NCI-H345 treated with DMSO at 0.1 percent for 48 hours (cell line): ENCODE measurements around the gene NGB.

Experiments
- DNase-seq: peaks from one replicate; lab custom pipeline; 2025; ENCODE audit not compliant: unreplicated experiment; lab: John Stamatoyannopoulos, UW

NGB gene

DNA sequence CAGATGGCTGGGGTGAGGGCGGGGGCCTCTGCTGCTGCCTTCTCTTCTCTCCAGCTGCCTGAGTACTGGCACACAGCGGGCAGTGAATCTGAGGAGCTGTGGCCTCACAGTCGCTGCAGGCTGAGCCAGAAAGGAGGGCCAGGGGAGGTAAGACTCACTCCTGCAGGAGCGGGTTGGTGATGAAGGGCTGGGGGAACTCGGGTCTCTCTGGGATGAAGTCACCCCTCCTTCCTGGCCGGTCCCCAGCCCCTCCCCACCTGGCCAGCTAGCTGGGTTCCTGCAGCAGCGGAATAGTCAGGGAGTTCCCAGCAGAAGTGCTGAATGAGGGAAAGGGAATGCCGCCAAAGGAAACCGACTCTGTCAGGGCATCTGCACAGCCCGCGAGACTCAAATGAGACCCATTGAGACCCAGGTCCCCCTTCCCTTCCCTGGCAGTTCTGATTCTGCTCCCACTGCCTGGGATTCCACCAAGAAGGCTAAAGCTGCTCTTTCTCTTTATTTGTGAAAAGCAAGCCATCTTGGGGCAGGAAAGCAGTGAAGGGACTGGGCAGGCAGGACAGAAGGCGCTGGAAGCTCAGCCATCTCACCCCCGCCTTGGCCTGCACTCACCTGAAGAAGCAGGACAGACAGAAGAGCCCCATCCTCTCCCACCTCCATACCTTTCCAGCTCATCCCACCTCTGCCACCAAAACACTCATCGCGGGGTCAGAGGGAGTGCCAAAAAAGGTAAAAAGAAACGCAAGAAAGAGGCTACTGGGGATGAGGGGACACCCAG is 5.3 kb downstream of the NGB start:
- no peak for DNase-seq

DNA sequence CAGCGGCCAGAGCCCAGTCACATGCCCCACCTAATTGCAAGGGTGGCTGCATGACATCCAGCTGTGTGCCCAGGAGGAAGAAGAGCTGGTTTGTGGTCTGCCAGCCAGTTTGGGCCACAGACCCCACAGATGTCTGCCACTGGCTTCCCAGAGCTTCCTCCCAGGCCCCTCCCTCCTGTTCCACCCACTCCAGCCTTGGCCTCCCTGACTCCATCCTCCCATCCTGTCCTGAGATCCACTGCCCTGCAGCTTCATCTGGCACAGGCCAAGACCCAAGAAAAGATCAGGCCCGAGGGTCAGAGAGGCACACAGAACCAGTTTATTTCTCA is 5.9 kb downstream of the NGB start:
- no peak for DNase-seq

DNA sequence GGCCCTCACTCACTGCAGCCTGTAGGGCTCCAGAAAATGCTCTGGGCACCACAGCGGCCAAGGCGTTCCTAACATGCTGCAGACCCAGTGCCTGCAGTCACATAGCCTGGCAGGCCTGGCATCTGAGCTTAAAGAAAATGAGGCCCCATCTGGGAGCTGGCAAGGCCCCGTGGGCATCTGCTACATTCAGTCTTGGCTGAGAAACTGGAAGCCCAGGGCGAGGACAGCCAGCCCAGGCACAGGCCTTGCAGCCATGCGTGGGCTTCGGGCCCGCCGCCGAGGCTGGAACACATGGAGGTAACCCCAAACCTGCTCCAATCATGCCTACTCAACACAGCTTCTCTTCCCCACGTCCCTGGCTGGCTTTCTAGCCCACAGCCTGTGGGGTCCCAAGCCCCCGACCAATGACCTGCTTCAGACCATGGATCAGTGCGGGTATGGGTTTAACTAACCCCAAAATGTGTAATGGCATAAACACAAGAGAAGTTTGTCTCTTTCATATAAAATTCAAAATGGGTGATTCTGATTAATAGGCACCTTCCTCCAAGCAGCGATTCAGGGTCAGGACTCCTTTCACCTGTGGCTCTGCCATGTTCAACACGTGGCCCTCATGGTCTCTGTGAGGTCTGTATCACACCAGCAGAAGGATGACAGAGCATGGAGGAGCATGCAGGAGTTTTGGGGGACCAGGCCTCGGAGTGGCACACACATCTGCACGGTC is 6.4 kb downstream of the NGB start:
- no peak for DNase-seq

DNA sequence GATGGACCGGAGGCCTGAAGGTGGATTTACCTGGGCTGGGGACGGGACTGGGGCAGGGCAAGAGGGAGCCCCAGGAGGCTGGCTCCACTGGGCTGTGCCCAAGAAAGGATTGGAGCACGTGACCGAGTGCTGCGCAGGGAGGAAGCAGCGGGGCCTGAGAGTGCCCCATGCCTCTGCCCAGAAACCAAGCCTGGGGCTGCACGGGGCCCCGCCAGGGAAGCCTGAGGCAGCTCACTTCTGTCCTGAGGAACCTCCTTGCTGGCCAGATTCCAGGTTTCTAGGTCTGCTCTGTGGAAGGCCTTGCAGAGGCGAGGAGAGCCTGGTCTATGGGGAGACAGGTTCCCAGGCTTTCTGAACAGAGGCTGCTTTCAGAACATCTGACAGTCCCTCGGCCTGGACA is 10.4 kb downstream of the NGB start:
- no peak for DNase-seq

DNA sequence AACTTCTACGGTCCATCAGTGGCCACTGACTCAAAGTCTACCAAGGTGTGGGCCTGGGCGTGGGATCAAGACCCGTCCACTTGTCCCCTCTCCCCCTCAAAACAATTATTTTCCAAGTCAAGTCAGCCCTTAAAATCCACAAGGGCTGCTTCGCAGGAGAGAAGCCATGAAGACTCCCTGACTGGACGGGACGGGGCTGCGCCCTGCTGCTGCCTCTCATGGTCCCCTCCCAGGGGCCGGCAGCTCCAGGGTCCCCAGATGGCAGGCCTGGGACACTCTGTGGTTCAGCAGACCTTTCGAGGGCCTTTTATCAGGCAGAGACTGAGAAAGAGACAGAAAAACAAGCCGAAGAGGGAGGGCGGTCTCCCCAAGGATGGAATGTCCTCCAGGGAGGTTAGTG is 10.8 kb downstream of the NGB start:
- no peak for DNase-seq

DNA sequence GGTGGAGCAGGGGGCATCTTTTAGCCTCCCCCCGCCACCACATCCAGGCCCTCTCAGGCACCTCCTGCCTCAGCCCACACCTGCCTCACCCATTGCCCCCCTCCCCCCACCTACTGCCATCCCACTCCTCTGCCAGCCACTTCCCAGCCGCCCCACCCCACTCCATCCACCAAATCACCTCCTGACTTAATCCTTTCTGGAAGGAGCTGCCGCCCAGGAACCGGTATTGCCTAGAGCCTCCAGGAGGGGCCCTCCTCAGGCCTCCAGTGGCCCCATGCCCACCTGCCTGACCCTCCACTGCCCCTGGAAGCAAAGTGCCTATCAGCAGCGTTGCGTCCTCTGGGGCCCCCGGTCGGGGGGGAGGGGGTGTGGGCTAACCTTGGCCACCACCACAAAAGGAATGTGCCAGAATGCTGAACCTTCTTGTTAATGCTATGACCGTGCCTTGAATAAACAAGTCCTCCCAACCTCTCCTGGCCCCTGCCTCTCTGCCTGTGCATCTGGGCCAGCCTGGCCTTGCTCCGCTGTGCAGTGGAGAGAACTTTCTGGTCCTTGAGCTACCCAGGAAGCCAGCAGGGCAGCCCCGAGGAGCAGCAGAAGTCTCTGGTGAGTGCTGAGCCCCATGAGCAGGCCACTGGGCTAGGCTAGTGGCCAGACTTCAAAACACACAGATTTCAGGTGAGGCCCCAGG is 11.8 kb downstream of the NGB start:
- DNase-seq, result no peak

DNA sequence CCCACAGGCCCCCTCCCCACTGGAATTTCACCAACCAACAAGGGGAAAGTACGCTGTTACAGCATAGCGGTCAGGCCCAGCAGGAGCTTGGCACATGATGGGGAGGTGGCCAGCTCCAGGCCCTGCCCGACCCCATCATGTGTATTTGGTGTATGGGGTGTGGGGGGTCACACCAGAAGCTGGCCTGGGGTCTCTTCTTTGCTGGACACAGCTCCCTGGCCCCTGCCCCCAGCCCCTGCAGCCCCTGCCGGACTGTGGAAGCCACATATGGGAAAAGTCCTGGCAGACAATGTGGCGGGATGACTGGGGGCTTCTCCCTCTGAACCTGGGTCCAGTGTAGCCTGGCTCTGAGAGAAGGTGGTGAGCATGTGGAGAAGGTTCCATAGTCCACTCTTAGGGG is 12.4 kb downstream of the NGB start:
- DNase-seq, result no peak

DNA sequence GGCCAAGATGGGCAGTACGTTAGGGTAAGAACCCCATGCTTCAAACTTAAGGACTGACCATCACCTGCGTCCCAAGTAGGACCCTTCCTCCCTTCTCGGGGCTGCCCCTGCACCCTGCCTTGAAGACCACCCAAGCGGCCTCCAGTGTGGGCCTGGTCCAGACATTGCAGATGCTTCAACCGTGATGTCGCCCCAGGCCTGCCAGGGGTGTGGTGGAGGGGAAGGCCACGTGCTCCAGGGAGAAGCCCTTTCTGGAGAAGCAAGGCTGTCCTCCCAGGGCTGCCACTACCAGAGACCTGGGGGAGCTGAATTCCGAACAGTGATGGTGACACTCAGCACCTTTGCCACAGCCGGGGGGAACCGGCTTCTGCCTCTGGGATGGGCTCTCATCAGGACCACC is 13.3 kb downstream of the NGB start:
- DNase-seq, result no peak

DNA sequence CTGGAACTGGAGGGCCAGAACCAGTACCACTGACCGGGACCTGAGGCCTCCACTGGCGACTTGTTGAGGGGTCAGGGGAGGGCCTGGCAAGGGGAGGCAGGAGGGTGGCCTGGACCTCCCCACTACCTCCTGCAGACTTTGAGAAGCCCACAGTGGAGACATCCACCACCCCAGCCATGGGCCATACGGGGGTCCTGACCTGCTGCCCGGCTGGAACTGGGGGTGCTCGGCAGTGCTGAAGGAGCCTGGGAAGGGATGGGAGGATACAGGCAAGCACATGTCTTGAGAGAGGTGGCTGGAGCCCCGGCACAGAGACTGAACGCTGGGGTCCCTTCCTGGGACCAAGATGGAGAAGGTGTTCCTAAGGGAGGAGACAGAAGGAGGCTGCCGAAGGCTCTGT is 14.3 kb downstream of the NGB start:
- no peak for DNase-seq

DNA sequence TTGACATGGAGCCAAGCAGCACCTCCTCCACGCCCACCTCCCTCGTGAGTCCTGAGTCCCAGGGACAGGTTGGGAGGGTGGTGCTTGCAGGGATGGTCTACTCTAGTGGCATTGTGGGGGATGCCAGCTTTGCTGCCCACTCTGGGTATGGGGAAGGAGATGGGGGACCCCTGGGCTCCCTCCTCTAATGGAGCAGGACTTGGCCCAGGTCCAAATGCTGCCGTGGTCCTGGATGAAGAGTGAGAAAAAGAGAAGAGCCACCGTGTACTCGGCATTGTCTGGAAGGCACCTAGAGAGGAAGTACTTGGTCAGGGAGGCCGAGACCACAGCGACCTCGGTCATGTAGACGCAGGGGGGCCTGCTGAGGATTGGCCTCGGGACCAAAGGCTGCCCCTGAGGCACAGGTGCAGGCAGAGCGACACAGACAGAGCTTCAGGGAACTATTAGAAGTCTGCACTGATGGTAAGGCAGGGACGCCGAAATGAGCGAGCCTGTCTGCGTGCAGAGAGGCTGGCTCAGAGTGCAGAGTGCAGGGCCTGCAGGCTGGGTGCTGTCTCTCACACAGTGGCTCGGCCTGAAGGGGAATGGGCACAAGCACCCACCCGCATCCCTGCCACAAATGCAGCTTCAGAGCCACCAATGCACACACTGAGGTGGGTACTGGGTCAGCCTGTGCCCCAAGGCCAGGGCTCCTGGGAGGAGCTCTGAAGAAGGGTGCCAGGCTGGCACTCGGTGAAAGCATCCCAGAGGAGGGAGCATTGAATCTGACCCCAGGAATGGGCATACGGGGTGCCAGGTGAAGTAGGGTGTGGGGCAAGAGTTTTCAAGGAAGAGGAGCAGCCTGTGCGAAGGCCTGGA is 17.4 kb downstream of the NGB start:
- no peak for DNase-seq

DNA sequence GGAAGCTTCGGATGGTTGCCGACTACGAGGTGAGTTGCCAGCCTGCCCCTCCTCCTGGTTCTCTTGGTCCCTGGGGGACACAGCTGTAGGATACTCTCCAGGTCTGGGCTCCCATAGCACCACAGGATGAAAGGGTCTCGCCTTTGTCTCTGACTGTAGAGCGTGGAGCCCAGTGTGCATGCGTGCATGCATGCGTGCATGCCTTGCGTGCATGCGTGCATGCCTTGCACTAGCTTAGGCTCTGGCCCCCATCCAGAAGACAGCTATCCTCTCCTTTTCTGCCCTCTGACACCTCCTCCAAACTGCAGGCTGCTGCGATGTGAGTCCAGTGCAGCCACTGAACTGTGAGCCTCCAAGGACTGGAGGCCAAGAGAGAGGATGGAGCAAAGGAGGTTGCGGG is 19.1 kb downstream of the NGB start:
- no peak for DNase-seq

DNA sequence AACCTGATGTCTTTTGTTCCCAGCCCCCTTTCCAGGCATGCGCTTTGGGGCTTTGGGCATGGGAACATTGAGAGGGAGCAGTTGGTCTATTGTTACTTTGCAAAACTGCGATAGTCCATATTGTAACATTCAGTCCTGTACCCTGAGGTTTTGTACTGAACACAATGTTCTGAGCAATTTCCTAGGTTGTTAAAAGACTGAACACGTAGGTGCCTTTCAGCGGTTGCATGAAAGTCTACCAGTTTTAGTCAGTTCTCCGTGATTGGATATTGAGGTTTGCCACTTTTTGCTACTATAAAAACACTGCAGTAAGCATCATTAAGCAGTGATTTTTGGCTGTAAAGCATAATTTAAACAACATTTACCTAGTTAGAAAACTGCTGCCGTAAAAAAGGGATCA is 20.1 kb downstream of the NGB start:
- DNase-seq, result no peak

DNA sequence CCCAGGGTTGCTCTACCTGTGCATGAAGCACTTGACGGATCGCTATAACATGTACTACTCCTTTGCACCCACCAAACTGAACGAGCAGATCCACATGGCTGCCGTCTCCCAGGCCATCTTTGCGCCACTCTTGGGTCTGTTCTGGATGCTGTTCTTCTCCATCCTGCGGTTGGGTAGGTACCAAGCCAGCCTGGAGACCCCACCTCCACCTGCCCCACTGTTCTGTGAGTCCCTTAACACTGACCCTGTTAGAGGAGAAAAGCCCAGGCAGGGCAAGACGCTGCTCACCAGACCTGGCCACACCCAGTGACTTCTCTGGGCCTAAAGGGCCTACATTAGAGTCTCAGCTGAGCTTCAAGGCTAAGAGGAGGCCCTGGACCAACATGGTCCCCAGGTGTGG is 21.7 kb downstream of the NGB start:
- DNase-seq, result no peak

DNA sequence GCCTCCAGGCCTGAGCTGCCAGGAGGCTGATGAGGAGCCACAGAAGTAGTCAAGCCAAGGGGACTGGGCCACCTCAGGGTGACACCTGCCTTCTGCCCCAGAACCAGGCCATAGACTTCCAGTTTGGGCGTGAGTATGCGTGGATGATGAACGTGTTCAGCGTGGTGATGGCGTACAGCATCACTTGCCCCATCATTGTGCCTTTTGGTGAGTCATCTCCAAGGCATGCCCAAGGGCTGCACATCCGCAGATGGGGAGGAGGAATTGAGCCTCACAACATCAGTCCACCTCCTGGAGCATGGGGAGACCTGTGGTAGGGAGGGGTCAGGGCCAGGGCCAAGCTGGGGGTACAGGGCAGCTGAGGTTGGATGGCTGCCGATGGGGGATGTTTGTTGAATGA is 22.3 kb downstream of the NGB start:
- no peak for DNase-seq

DNA sequence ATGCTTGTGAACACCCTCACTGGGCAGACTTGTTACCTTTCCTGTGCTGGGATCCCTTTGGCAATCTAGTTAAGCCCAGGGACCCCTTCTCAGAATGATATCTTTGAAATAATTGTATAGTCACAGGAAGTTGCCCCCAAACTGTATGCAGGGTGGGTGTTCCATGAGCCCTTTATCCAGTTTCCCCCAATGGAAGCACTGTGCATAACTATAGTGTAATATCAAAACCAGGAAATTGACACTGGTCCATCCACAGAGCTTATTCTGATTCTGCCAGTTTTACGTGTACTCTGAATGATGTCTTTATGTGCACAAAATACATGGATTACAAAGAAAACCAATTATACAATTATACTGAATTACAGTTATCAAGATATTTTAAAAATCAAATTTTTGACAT is 24.2 kb downstream of the NGB start:
- no peak for DNase-seq

DNA sequence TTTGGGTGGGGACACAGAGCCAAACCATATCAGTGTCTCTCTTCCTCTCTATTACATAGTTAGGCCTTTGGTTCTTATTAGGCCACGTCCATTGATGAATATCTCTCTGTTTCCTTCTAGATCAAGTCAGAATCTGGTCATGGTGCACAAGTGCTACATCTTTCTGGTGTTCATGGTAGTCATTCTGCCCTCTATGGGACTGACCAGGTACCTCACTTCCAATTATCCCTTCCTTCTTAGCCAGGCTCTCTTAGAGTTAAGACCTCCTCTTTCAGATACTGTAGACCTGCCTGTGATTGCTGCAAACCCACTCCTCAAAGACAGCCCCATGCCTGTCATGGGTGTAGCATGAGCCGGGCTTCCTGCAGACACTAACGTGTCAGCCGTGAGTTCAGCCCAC is 25.2 kb downstream of the NGB start:
- DNase-seq, result no peak

DNA sequence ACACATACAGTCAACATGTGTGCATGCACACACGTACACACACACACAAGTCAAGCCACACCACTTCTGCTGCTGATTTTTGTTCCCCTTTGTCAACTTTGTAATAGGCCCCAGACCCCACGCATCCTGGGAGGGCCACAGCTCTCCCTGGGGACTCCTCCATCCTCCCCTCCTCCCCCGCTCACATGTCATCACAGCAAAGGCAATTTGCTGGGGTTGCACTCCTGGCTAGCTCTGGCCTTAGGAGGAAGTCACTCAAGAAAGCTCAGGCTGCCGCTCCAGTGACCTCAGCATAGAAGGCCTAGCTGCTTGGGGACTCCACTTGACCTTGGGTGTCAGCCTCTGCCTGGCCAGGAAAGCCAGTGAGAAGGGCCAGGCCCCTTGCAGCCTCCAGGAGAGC is 27.2 kb downstream of the NGB start:
- DNase-seq, result no peak

DNA sequence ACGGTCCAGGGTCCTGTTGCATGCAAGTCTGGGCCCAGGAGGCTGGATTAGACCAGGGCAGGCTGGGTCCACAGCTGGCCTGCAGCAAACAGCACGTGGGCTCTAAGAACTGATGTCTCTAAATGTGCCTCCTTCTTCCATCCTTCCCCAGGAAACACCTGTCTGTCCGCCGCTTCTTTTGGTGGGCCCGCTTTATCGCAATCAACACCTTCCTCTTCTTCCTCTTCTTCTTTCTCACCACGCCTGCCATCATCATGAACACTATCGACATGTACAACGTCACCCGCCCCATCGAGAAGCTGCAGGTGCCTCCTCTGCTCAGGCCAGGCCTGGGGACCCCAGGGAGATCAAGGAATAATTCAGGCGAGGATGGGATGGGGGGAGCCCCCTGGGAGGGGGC is 28.3 kb downstream of the NGB start:
- no peak for DNase-seq

DNA sequence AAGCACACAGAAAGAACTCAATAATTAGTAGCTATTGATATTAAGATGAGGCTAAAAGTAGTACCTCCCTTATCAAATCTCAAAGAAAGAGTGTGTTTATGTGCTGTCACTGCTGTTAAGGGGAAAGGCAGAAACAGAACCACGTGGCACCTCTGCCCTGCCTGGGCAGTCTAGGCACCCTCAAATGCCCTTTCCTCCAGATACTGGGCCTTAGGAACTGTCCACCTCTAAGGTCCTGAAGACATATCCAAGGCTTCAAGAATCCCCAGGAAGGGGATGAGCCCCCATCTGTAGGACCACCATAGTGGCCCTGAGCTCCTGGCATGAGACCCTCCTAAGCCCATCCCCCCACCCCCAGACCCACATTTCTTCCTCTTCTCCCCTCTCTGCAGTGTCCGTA is 29.1 kb downstream of the NGB start:
- no peak for DNase-seq

DNA sequence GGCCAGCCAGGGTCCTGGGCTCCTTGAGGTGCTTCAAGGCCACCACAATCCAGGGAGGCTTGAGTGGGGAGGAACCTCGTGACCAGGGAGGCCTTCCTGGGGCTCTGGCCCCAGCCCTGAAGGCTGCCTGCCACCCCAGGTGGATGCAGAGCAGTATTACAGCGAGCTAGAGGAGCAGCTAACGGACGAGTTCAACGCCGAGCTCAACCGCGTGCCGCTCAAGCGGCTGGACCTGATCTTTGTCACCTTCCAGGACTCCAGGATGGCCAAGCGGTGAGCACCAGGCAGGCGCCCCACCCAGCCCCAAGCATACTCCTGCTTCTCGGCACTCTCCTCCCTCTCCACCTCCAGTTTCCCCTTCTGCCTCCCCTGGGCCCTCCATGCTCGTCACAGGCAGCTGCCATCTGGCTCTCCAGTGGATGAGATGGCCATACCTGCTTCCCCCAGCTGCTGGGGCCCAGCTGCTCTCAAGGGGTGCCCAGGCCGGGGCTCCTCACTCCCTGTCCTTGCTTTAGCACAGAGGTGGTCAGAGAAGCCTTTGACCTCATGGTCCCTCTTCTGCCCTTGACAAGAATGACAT is 30.6 kb downstream of the NGB start:
- no peak for DNase-seq

DNA sequence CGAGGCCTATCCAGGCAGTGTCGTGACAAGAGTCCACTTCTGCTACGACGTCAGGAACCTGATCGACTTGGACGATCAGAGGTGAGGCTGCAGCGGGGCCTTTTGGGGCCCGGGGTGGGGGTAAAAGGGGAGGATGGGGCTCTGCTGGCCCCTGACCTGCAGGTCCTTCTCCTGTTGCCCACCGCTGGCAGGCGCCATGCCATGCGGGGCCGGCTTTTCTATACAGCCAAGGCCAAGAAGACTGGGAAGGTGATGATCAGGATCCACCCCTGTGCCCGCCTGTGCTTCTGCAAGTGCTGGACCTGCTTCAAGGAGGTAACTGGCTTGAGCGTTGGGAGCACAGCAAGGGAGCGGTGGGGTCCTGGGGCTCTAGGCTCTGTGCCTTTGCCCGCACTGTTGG is 31.6 kb downstream of the NGB start:
- no peak for DNase-seq
